Measurements from ENCODE around the gene TMEM63A.

DNA sequence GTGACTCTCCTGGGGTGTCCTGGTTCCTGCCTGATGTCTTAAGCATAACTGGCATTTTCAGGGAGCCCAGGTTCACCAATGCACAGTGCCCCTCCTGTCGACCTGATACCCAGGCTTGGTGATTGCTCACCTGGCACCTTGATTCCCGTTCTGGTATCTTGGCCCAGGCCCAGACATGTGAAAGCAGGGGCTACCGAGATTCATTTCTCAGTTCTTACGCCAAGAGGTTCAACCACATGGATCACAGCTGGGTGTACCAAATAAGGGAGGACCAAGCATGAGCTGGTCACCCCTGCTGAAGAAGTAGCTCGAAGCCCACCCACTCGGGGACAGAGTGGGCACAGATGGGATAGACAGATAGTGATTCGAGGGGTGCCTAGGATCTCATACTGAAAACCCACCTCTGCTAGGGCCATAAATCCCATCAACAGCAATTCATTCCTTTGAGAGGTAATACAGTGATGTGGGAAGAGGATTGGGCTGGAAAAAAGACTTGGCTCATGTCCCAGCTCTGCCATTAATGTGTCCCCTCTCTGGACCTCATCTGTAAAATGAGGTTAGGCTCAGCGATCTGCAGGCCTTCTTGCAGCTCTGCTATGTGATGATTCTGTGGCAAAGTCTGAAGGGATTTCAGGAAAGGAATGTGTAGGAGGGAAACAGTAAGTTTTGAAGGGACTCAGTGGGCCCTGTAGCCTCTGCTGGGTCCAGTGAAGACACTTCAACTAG is 69.5 kb downstream of the TMEM63A start:
- TF ChIP-seq, protein P1, sequence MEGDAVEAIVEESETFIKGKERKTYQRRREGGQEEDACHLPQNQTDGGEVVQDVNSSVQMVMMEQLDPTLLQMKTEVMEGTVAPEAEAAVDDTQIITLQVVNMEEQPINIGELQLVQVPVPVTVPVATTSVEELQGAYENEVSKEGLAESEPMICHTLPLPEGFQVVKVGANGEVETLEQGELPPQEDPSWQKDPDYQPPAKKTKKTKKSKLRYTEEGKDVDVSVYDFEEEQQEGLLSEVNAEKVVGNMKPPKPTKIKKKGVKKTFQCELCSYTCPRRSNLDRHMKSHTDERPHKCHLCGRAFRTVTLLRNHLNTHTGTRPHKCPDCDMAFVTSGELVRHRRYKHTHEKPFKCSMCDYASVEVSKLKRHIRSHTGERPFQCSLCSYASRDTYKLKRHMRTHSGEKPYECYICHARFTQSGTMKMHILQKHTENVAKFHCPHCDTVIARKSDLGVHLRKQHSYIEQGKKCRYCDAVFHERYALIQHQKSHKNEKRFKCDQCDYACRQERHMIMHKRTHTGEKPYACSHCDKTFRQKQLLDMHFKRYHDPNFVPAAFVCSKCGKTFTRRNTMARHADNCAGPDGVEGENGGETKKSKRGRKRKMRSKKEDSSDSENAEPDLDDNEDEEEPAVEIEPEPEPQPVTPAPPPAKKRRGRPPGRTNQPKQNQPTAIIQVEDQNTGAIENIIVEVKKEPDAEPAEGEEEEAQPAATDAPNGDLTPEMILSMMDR (IDR thresholded peaks at IDR 0.05; ENCODE audit: low read length) = no peak
- no peak for TF ChIP-seq EZH2 (IDR thresholded peaks at IDR 0.05; ENCODE audit: borderline replicate concordance, low read length)

All from OCI-LY1 (cell line).